SK-N-SH (cell line): ENCODE results near the gene MYO1F.

Experiments used
- CHD2 ChIP-seq: fragments of 150-350 bp; IDR thresholded peaks from 2 replicates; pipeline ENCODE4 v1.6.1; 2018; ENCODE audit warnings: low read length; ENCODE audit not compliant: partially characterized antibody
- EP300 ChIP-seq, 2 experiments: IDR thresholded peaks; 2 replicates each; pipeline versions ENCODE4 v1.4.0 to v1.6.1; 2012; ENCODE audit warnings: borderline replicate concordance in 1 of 2, low read depth in 1 of 2, low read length in 1 of 2
- FOXM1 ChIP-seq: IDR thresholded peaks from 2 replicates; pipeline ENCODE4 v1.4.0; 2012; ENCODE audit warnings: low read depth, mild to moderate bottlenecking
- POLR2AphosphoS5 ChIP-seq: IDR thresholded peaks from 2 replicates; pipeline ENCODE4 v1.6.1; 2012; ENCODE audit warnings: low read depth, low read length
- RAD21 ChIP-seq: IDR thresholded peaks from 2 replicates; pipeline ENCODE4 v1.6.1; 2012; ENCODE audit warnings: mild to moderate bottlenecking, low read length
- RFX5 ChIP-seq: IDR thresholded peaks from 2 replicates; pipeline ENCODE4 v1.6.1; 2012; ENCODE audit warnings: mild to moderate bottlenecking, improper control_type of control experiment, low read length
- RXRA ChIP-seq: IDR thresholded peaks from 2 replicates; pipeline ENCODE4 v1.4.0; 2012; ENCODE audit warnings: low read depth, mild to moderate bottlenecking, borderline replicate concordance
- TAF1 ChIP-seq: IDR thresholded peaks from 2 replicates; pipeline ENCODE4 v1.6.1; 2012; ENCODE audit warnings: low read depth, mild to moderate bottlenecking, low read length, moderate library complexity, borderline replicate concordance
- YY1 ChIP-seq: IDR thresholded peaks from 2 replicates; pipeline ENCODE4 v1.4.0; 2012; ENCODE audit warnings: low read depth, mild to moderate bottlenecking
- TF ChIP-seq, protein P1 (sequence below): IDR thresholded peaks from 2 replicates; pipeline ENCODE4 v1.6.1; 2012; ENCODE audit warnings: mild to moderate bottlenecking, low read depth, low read length, moderate library complexity
- TF ChIP-seq, protein P2 (sequence below): fragments of 200-600 bp; sonication (generic); IDR thresholded peaks from 2 replicates; pipeline ENCODE4 v1.6.1; 2017; ENCODE audit warnings: antibody characterized with exemption, mild to moderate bottlenecking, moderate library complexity
- TF ChIP-seq, protein P3 (sequence below): IDR thresholded peaks from 2 replicates; pipeline ENCODE4 v1.4.0; 2012; ENCODE audit warnings: low read depth
- TF ChIP-seq, protein P4 (sequence below): IDR thresholded peaks from 2 replicates; pipeline ENCODE4 v1.4.0; 2012; ENCODE audit warnings: low read depth, borderline replicate concordance

DNA sequence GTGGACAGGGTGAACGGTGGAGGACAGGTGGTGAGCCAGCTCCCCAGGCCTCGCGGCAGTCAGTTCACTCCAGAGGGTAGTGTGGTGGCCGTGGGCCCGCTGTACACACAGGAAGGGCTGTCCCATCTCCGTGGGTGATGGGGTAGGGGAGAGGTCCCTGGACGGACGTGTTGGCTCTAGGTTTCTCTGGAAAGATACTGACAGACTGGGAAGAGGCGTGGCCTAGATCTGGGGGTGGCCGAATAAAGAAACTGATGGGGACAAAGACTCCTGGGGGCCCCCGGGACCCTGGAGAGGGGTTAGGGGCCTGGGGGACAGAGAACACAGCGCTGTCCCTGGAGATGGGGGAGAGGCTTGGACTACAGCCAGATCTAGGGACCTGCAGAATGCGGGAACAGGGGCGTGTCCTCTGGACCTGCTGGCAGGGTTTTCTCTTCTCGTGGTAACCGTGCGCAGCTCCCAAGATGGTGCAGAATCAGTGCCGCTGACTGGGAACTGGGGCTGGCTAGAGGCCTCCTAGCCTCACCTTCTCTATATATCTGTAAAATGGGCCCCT is 70.8 kb downstream of the MYO1F start:
- TF ChIP-seq, protein P1, sequence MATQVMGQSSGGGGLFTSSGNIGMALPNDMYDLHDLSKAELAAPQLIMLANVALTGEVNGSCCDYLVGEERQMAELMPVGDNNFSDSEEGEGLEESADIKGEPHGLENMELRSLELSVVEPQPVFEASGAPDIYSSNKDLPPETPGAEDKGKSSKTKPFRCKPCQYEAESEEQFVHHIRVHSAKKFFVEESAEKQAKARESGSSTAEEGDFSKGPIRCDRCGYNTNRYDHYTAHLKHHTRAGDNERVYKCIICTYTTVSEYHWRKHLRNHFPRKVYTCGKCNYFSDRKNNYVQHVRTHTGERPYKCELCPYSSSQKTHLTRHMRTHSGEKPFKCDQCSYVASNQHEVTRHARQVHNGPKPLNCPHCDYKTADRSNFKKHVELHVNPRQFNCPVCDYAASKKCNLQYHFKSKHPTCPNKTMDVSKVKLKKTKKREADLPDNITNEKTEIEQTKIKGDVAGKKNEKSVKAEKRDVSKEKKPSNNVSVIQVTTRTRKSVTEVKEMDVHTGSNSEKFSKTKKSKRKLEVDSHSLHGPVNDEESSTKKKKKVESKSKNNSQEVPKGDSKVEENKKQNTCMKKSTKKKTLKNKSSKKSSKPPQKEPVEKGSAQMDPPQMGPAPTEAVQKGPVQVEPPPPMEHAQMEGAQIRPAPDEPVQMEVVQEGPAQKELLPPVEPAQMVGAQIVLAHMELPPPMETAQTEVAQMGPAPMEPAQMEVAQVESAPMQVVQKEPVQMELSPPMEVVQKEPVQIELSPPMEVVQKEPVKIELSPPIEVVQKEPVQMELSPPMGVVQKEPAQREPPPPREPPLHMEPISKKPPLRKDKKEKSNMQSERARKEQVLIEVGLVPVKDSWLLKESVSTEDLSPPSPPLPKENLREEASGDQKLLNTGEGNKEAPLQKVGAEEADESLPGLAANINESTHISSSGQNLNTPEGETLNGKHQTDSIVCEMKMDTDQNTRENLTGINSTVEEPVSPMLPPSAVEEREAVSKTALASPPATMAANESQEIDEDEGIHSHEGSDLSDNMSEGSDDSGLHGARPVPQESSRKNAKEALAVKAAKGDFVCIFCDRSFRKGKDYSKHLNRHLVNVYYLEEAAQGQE: no peak
- no peak for TF ChIP-seq TAF1
- TF ChIP-seq EP300 (IDR thresholded peaks at IDR 0.05; ENCODE audit: borderline replicate concordance in 1 of 2, low read depth in 1 of 2, low read length in 1 of 2): no peak
- no peak for TF ChIP-seq FOXM1
- TF ChIP-seq CHD2: no peak
- TF ChIP-seq, protein P2, sequence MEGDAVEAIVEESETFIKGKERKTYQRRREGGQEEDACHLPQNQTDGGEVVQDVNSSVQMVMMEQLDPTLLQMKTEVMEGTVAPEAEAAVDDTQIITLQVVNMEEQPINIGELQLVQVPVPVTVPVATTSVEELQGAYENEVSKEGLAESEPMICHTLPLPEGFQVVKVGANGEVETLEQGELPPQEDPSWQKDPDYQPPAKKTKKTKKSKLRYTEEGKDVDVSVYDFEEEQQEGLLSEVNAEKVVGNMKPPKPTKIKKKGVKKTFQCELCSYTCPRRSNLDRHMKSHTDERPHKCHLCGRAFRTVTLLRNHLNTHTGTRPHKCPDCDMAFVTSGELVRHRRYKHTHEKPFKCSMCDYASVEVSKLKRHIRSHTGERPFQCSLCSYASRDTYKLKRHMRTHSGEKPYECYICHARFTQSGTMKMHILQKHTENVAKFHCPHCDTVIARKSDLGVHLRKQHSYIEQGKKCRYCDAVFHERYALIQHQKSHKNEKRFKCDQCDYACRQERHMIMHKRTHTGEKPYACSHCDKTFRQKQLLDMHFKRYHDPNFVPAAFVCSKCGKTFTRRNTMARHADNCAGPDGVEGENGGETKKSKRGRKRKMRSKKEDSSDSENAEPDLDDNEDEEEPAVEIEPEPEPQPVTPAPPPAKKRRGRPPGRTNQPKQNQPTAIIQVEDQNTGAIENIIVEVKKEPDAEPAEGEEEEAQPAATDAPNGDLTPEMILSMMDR: no peak
- TF ChIP-seq, protein P3, sequence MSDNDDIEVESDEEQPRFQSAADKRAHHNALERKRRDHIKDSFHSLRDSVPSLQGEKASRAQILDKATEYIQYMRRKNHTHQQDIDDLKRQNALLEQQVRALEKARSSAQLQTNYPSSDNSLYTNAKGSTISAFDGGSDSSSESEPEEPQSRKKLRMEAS: no peak
- no peak for TF ChIP-seq RXRA
- TF ChIP-seq RAD21: no peak
- no peak for TF ChIP-seq YY1
- TF ChIP-seq, protein P4, sequence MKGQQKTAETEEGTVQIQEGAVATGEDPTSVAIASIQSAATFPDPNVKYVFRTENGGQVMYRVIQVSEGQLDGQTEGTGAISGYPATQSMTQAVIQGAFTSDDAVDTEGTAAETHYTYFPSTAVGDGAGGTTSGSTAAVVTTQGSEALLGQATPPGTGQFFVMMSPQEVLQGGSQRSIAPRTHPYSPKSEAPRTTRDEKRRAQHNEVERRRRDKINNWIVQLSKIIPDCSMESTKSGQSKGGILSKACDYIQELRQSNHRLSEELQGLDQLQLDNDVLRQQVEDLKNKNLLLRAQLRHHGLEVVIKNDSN: no peak
- no peak for TF ChIP-seq RFX5
- TF ChIP-seq POLR2AphosphoS5: no peak
